Measurements from ENCODE around the gene CATSPER4. TPM values are rescaled to one million over a fixed set of nuclear protein-coding genes. Genes with fewer than 3 reads are reported as not detected.

The CATSPER4 gene
- total RNA-seq, 3 donors from 2014 or later, result not detected

DNA sequence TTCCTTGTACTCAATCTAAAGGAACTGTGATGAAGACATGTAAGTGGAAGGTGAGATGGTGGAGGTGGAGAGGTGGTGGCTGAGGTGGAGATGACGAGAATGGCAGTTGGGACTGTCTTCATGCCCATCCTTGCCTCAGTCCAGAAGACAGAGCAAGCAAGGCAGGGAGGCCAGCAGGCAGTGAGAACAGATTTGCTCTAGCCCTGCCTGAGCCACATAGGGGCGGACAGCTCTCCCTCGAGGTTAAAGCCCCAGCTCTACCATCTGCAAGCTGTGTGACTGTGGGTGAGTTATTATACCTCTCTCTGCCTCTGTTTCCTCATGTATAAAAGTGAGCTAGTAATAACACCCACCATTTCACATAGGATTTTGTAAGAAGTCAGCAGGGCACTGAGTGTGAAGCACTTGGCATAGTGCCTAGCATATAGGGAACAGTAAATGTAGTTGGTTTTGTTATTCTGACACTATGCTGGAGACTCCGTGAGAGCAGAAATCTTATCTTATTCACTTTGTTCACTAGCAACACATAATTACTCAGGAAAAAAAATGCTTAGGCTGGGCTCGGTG lies 36.4 kb upstream of the CATSPER4 start:
- intact Hi-C loops (cut with DNase I, micrococcal nuclease), result no loop called here
- H3K4me1 ChIP-seq (ENCODE audit: low read depth), result no peaks in the 10 kb centered on the region
- ATAC-seq (no peak), DNase-seq (no peak)
- no peaks in the 10 kb centered on the region for H3K9me3 ChIP-seq
- H3K4me3 ChIP-seq, result no peak overlapping the region
- H3K36me3 ChIP-seq (ENCODE audit: low read depth), result no peaks in the 10 kb centered on the region
- TF ChIP-seq, protein P1, sequence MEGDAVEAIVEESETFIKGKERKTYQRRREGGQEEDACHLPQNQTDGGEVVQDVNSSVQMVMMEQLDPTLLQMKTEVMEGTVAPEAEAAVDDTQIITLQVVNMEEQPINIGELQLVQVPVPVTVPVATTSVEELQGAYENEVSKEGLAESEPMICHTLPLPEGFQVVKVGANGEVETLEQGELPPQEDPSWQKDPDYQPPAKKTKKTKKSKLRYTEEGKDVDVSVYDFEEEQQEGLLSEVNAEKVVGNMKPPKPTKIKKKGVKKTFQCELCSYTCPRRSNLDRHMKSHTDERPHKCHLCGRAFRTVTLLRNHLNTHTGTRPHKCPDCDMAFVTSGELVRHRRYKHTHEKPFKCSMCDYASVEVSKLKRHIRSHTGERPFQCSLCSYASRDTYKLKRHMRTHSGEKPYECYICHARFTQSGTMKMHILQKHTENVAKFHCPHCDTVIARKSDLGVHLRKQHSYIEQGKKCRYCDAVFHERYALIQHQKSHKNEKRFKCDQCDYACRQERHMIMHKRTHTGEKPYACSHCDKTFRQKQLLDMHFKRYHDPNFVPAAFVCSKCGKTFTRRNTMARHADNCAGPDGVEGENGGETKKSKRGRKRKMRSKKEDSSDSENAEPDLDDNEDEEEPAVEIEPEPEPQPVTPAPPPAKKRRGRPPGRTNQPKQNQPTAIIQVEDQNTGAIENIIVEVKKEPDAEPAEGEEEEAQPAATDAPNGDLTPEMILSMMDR (IDR thresholded peaks at IDR 0.05), result no peak

DNA sequence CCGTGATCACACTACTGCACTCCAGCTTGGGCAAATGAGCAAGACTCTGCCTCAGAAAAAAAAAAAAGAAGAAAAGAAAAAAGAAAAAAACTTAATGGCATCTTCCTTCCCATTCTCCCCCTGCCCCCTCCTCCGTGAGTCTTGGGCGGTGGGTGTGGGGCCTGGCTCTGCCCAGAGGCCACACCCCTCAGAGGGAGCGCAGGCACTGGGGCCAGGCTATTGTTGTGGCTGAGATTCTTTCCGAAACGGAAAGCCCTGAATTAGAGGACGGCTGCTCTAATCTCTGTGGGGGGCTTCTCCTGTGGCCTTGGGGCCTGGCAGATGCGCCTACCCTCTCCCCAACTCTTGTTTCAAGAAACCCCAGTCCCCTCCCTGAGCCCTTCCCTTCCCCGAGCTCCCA lies 35.7 kb upstream of the CATSPER4 start:
- Histone ChIP-seq H3K36me3 (ENCODE audit: low read depth) (no peaks in the 10 kb centered on the region), H3K4me3 (no peak overlapping the region), H3K4me1 (ENCODE audit: low read depth) (no peaks in the 10 kb centered on the region), H3K9me3 (no peaks in the 10 kb centered on the region)
- DNase-seq, result no peak
- no peak for ATAC-seq
- TF ChIP-seq, protein P1 (IDR thresholded peaks at IDR 0.05), result no peak
- intact Hi-C loops (cut with DNase I, micrococcal nuclease), result no loop called here

DNA sequence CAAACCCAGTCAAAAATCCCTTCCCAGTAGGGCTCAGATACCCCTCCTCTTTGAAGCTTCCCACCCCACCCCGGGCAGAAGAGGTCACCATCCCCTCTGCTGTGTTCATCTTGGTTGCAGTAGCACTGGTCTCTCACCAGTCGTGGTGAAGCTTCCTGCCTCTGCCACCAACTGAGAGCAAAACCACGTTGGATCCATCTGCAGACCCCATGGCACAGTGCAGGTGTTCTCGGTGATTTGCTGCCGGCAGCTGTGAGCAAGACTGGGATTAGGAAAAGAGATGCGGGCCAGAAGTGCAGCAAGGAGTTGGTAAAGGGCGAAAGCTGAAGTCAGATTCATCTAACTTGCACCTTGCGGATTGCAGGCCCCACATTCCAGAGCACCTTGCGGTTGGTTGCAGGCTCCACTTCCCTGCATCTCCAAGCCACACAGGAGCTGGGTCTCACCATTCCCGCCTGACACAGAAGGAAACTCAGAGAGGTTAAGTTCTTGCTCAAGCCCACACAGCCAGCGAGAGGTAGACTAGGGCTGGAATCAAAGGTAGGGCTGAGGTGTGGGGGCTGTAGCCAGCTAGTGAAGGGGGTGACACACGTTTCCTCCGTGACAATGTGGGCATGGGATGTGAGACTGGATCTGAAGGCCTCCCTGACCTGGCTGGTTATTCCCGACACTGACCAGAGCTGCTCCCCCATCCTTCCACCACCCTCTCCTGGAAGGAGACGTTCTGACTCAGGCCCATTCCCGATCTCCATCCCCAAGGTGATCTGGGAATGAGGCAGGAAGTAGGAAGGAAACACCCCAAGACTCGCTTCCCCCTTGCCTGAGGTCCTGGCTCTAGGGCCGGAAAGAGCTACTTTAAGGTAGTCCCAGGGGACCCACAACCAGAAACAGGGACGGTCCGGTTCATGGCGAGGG lies 34.8 kb upstream of the CATSPER4 start:
- no peaks in the 10 kb centered on the region for H3K4me1 ChIP-seq (ENCODE audit: low read depth)
- H3K4me3 ChIP-seq, result no peak overlapping the region
- TF ChIP-seq, protein P1 (IDR thresholded peaks at IDR 0.05), result no peak
- H3K9me3 ChIP-seq, result no peaks in the 10 kb centered on the region
- ATAC-seq (no peak), DNase-seq (no peak)
- intact Hi-C loops (cut with DNase I, micrococcal nuclease), result no loop called here
- no peaks in the 10 kb centered on the region for H3K36me3 ChIP-seq (ENCODE audit: low read depth)

DNA sequence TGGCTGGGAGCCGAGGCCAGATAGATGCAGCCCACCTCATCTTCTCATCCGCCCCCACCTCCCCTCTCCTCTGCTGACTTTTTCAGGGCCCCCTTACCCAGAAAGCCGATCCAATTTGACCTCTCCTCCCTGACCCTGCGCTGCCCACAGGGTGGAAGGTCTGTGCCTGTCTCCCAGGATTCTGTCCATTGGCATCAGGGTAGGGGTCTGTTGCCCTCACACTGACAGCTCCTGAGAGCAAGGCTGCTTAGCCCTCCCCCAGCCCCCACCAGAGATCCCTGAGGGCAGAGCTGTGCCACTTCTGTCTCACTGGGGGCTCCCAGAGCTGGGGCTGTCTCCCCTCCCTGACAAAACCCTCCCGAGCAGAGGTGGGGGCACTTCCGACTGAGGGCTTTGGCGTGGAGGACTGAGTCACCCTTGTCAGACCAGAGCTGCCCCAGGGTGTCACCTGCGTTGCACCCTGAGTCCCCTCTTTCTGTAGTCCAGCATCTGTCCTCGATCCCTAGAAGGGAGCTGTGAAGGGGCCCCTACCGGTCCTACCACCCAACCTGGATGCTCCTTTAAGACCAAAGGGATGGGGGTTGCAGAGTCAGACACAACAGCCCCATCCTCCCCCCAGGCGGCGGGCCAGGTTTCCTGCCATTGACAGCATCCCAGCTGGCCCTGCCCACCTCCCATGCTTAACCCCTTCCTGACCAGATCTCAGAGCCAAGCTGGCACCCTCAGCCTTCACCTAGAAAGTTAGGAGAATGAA lies 33.9 kb upstream of the CATSPER4 start:
- H3K36me3 ChIP-seq (ENCODE audit: low read depth), result no peaks in the 10 kb centered on the region
- TF ChIP-seq, protein P1 (IDR thresholded peaks at IDR 0.05), result no peak
- H3K4me1 ChIP-seq (ENCODE audit: low read depth), result peaks cover 4% of the 10 kb centered on the region
- no peak overlapping the region for H3K4me3 ChIP-seq
- DNase-seq (no peak), ATAC-seq (no peak)
- no peaks in the 10 kb centered on the region for H3K9me3 ChIP-seq
- intact Hi-C loops (cut with DNase I, micrococcal nuclease), result no loop called here

DNA sequence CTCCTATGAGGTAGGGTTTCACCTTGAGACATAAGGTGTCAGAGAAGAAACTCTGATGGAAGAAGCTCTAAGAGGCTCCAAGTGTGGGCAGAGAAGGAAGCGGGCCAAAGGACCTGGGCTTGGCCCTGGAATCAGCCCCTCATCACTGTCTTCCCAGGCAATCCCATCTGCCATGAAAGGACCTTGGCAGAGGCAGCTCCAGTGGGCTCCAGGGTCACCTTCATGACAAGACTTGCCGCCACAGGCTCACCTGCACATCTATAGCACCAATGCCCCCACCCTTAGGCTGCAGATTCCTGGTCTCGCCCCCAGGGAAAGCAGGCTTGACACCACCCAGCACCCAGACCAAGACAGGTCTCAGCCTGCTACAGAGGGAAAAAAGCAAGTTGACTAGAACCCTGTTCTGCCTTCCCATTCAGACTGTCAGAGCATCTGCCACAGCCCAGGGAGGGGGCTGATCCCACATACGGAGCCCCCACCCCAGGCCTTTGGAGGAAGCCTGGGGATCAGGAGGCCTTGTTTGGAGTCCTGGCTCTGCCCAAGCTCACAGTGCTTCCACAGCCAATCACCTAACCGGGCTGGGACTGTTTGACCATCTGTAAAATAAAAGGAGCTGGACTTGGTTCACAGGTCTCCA lies 32.0 kb upstream of the CATSPER4 start:
- TF ChIP-seq, protein P1 (IDR thresholded peaks at IDR 0.05), result no peak
- Histone ChIP-seq H3K4me1 (ENCODE audit: low read depth) (peaks cover 12% of the 10 kb centered on the region), H3K36me3 (ENCODE audit: low read depth) (no peaks in the 10 kb centered on the region), H3K4me3 (no peak overlapping the region), H3K9me3 (no peaks in the 10 kb centered on the region)
- intact Hi-C loops (cut with DNase I, micrococcal nuclease), result no loop called here
- no peak for ATAC-seq
- no peak for DNase-seq
